Pulmonary artery endothelial cell (primary cell): ENCODE measurements around the gene MMP12. TPM values are rescaled to one million over a fixed set of nuclear protein-coding genes. Genes with fewer than 3 reads are reported as not detected.
"Not testable (repeated sequence)": the region's sequence is repeated elsewhere in the genome, so short reads cannot be mapped to it uniquely, and the experiment has no call there.

Experiments used
- DNase-seq: peaks from one replicate; pipeline ENCODE4 v3.0.0-alpha.2; 2011; ENCODE audit warnings: low read depth, low spot score
- total RNA-seq: library from RNA; depleted of rRNA; stranded (reverse); fragments of >200 nt; gene quantifications from 2 replicates; pipeline ENCODE4 v1.2.3, GENCODE V29; 2014

MMP12 gene
- not detected in 2 replicates for total RNA-seq

DNA sequence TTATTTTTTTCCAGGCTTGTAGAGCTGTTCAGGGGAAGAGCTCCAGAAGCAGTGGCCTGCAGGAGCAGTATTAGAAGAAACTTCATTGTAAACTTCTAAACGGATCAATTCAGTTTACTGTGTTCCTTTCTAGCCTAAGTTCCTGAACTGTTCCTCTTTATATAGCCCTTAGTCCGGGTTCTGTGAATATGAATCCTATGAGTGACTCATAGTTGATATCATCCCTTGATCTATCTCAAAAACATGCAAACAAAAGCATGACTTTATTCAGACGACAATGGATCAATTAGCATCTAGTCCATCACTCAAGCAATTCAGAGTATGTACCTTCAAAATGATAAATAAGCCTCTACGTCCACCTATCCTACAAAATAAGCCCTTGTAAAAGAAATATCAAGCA is at the start of gene MMP12:
MMP12 (minus strand) TSS at position 131 of the 400 bp plus-strand sequence; CDS start at position 86, 45 bp downstream.
- DNase-seq: no peak

DNA sequence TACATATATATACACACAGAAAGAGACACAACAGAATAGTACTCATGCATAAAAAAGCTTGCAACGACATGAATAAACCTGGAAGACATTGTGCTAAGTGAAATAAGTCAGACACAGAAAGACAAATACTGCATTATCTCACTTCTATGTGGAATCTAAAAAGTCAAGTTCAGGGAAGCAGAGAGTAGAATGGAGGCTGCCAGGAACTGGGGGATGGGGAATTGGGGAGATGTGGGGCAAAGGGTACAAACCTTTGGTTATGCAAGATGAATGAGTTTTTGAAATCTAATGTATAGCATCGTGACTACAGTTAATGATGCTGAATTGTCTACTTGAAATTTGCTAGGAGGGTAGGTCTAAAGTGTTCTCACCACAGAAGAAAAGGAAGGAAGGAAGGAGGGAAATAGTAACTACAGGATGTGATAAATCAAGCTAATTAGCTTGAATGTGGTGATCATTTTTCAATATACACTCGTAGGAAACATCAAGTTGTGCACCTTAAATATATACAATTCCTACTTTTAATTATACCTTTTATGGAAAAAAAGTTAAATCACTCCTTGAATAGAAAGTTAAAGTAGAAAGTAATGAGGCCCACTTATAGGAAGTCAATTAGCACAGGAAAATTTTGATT is 46.9 kb upstream of the MMP12 start:
- DNase-seq: no peak

- DNase-seq: no peak
These were observed 45.4 kb upstream of the MMP12 start for GRCh38 chr11:102920118-102920684.

DNA sequence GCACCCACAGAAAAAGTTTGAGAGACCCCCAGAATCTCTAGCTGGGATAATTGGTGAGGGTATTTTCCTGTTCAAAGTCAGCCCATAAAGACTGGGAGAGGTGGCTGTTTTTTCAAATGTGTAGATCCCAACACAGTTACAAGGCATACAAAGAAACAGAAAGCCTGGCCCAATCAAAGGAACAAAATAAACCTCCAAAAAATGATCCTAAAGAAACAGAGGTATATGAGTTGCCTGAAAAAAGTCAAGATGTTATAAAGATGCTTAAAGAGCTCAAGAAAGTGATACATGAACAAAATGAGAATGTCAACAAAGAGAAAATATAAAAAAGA is 40.2 kb upstream of the MMP12 start:
- no peak for DNase-seq

- DNase-seq: no peak
These were observed 39.7 kb upstream of the MMP12 start for GRCh38 chr11:102914238-102915043.

- DNase-seq: no peak
These were observed 37.7 kb upstream of the MMP12 start for GRCh38 chr11:102912482-102912830.

DNA sequence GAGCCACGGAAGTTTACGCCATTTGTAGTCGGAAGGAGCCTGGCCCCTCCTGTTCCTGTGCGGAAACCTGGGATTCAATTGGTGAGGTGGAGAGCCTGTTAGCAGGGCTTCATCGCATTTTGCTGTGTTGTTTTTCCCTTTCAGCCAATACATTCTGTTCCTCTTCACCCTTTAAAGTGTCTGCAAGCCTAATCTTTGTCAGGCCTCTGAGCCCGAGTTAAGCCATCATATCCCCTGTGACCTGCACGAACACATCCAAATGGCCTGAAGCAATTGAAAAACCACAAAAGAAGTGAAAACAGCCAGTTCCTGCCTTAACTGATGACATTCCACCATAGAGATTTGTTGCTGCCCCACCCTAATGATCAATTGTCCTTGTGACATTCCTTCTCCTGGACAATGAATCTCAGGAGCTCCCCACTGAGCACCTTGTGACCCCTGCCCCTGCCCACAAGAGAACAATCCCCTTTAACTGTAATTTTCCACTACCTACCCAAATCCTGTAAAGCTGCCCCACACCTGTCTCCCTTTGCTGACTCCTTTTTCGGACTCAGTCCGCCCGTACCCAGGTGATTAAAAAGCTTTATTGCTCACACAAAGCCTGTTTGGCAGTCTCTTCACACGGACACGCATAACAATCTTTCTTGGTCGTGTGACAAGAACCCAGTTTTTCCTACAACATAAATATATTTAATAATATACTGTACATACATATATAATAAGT is 37.1 kb upstream of the MMP12 start:
- no peak for DNase-seq

- not testable (repeated sequence) for DNase-seq
These were observed 31.1 kb upstream of the MMP12 start for GRCh38 chr11:102905848-102906247.

- DNase-seq: not testable (repeated sequence)
These were observed 29.1 kb upstream of the MMP12 start for GRCh38 chr11:102903895-102904294.

- no peak for DNase-seq
These were observed 25.6 kb upstream of the MMP12 start for GRCh38 chr11:102900346-102900745.

- DNase-seq: no peak
These were observed 17.0 kb upstream of the MMP12 start for GRCh38 chr11:102891736-102892135.

GRCh38 chr11:102886999-102887398 is 12.2 kb upstream of the MMP12 start:
- no peak for DNase-seq

GRCh38 chr11:102883141-102883540 is 8.4 kb upstream of the MMP12 start:
- no peak for DNase-seq

DNA sequence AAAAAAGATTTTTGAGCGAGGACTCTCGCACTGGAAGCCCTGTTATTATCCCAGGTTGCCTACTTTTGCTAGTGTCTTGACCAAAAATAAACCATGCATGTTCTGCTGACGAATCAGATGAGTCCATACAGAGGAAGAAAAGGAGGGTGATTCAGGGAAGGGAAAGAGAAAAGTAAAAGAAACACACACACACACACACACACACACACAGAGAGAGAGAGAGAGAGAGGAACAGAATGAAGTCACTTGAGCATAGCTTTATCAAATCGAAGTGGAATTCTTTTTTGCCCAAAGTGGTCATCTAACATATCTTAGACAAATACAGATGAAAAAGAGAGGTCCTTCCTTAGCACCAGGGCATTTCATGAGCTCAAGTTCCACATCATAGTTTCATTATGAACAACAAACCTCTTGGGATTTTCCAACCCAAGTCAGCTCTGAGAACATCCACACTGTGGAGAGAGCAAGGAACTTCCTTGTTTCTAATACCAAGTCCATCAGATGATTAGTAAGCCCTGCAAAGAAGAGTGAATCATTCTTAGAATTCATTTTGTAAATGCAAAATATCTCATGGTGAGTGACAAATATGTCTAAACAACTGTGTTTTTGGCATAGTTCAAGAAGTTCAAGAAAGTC is 7.7 kb upstream of the MMP12 start:
- DNase-seq: no peak

DNA sequence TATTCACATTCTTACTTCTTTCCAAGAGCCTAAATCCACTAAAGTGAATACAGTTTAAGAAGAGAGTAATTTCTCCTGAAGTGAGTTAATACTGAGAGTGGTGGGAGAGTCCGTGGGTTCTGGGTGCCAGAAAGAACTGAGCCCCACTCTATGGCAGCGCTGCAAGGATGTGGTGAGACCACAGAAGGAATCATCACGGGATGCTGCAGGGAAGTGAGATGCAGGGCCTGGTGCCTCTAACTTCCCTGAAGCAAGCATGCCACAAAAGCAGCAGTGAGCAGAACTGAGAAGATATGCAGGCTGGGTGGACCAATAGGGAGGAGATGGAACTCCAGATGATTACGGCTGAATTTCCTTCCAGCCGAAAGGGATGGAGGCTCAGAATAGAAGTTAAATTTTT is 5.0 kb upstream of the MMP12 start:
- no peak for DNase-seq

- DNase-seq: no peak
These were observed 3.8 kb upstream of the MMP12 start for GRCh38 chr11:102878595-102878994.

GRCh38 chr11:102869354-102869964 is 5.3 kb downstream of the MMP12 start:
- DNase-seq: not testable (repeated sequence)

- DNase-seq: no peak
These were observed 6.4 kb downstream of the MMP12 start for GRCh38 chr11:102868339-102868738.

- DNase-seq: no peak
These were observed 10.1 kb downstream of the MMP12 start for GRCh38 chr11:102864724-102865123.

- no peak for DNase-seq
These were observed 20.8 kb downstream of the MMP12 start for GRCh38 chr11:102853956-102854355.

DNA sequence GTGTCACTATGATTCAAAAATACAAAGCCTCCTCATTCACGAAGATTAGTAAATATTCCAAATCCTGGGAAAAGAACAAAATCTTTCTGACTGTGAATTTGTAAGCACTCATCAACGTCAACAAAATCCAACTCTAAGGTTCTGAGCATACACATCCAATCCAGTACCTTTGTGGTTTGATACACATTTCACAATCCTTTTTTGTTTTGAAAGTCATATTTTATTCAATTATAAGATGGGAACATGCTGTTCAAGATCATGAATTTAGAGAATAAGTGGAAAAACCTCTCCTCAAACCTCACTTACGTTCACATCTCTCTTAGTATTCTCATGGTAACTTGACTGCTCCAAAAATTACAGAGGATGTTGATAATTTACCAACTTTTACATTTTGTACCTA is 21.7 kb downstream of the MMP12 start:
- no peak for DNase-seq
